WTC11 (cell line): ENCODE data around the gene GRK1.

Experiments
- SOX15 ChIP-seq: fragments of 250-450 bp; sonication (Bioruptor Pico); IDR thresholded peaks from 2 replicates; pipeline ENCODE4 v1.9.0; 2021; ENCODE audit warnings: mild to moderate bottlenecking
- TF ChIP-seq, protein P1 (sequence below): sonication (generic); formaldehyde crosslinking; IDR thresholded peaks from 2 replicates; pipeline ENCODE4 v1.8.1; 2023; ENCODE audit warnings: mild to moderate bottlenecking, missing genetic modification reagents, moderate library complexity

DNA sequence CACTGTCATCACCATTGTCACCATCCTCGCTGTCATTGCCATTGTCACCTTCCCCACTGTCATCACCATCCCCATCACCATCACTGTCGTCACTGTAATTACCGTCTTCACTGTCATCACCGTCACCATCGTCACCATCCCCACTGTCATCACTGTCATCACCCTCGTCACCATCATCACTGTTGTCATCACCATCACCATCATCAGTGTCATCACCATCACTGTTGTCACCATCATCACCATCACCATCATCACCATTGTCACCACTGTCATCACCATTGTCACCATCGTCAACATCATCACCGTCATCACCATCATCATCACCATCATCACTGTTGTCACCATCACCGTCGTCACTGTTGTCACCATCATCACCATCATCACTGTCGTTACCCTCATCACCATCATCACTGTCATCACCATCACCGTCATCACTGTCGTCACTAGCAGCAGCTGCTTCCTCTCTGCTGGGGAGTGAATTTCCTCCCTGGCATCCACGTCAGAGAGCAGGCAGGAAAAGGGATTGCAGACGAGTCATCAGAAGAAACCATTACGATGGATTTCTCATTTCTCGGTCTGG lies 119.3 kb downstream of the GRK1 start:
- TF ChIP-seq, protein P1, sequence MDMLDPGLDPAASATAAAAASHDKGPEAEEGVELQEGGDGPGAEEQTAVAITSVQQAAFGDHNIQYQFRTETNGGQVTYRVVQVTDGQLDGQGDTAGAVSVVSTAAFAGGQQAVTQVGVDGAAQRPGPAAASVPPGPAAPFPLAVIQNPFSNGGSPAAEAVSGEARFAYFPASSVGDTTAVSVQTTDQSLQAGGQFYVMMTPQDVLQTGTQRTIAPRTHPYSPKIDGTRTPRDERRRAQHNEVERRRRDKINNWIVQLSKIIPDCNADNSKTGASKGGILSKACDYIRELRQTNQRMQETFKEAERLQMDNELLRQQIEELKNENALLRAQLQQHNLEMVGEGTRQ (CRISPR knock-in tag), result no peak
- TF ChIP-seq SOX15 (CRISPR knock-in tag), result no peak
